ENCODE measurements around the gene ATP6V0A4. TPM values are rescaled to one million over a fixed set of nuclear protein-coding genes. Genes with fewer than 3 reads are reported as not detected.
"Not testable (repeated sequence)": the region's sequence is repeated elsewhere in the genome, so short reads cannot be mapped to it uniquely, and the experiment has no call there.

Gene ATP6V0A4
- total and polyA plus RNA-seq, 3 experiments from 2014 or later, result not detected

DNA sequence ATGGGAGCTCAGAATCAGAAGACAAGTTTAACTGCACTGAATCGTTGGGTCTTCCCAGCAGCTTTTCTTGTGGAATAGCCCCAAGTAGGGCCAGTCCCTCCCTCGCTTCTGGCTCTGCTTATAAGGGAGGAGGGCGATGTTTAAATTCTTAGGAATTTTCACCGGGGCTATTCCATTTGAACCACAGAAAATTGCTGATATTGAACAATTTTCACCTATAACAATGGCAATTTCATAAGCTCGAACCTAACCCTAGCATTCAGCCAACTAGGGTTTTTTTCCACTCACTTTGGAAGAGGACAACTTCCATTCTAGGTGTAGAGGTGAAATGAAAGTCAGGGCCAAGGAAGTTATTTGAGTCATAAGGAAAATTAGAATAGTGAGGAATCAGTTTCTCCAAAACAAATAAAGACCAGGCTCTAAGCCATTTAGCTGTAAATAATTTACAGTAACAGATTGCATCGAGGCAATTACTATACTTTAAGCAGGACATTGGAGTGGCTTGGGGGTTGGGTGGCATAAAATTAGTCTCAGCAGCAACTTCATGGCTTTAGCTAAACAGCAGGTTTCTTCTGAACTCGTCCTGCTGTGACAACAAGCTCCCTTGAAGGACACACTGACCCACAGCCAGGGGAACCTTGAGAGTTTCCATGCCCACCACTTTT lies 1.5 kb upstream of the ATP6V0A4 start:
- ChIA-PET CTCF (no interaction called here), POLR2A (no interaction called here)
- peaks cover 13 to 24% (median 19%) of the 10 kb centered on the region in 3 donors for H3K4me1 Mint-ChIP-seq
- H3K4me3 Mint-ChIP-seq, result no peak overlapping the region
- H3K9me3 Mint-ChIP-seq, result peaks cover 0 to 3% (median 0%) of the 10 kb centered on the region in 5 donors
- Histone ChIP-seq H3K4me1 (ENCODE audit: insufficient read depth, low read length) (no peaks in the 10 kb centered on the region), H3K4me3 (ENCODE audit: low read length) (no peak overlapping the region), H3K27ac (ENCODE audit: low read depth, low read length) (no peak overlapping the region), H3K27me3 (ENCODE audit: insufficient read depth, low read length, poor library complexity, severe bottlenecking) (no peaks in the 10 kb centered on the region), H3K9me3 (ENCODE audit: low read length) (no peaks in the 10 kb centered on the region), H3K36me3 (ENCODE audit: insufficient read depth, low read length) (no peaks in the 10 kb centered on the region)
- no peak overlapping the region for H3K27ac Mint-ChIP-seq
- H3K27me3 Mint-ChIP-seq, result peaks cover 8 to 11% of the 10 kb centered on the region in 2 donors
- peaks cover 0 to 4% (median 0%) of the 10 kb centered on the region in 3 donors for H3K36me3 Mint-ChIP-seq
- DNase-seq, result no peak

DNA sequence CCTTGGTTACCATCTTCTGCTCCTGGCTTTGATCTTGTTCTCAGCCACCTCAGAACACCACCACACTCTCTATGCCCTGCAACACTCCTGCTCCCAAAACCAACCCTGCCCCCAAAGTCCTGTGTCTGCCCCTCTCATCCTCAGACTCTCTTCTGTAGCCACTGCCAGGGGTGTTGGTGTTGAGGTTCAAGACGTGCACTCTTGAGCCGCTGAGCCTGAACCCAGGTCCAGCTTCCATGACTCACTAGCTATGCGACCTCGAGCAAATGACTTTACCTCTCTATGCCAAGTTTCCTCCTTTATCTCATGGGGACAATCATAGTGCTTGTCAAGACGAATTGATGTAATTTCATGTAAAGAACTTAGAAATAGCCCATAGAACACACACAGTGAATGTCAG lies 840 bp upstream of the ATP6V0A4 start:
- Mint-ChIP-seq H3K27me3 (peaks cover 5 to 8% of the 10 kb centered on the region in 2 donors), H3K9me3 (peaks cover 0 to 3% (median 0%) of the 10 kb centered on the region in 5 donors), H3K4me1 (peaks cover 13 to 24% (median 19%) of the 10 kb centered on the region in 3 donors), H3K4me3 (peak overlapping the region in 2 of 7 donors; percentile 9 to 16), H3K36me3 (peaks cover 0 to 4% (median 0%) of the 10 kb centered on the region in 3 donors), H3K27ac (peak overlapping the region in 4 of 8 donors; percentile 1 to 57 (median 28))
- no peaks in the 10 kb centered on the region for H3K27me3 ChIP-seq (ENCODE audit: insufficient read depth, low read length, poor library complexity, severe bottlenecking)
- no peaks in the 10 kb centered on the region for H3K9me3 ChIP-seq (ENCODE audit: low read length)
- no peak overlapping the region for H3K27ac ChIP-seq (ENCODE audit: low read depth, low read length)
- H3K4me3 ChIP-seq (ENCODE audit: low read length), result no peak overlapping the region
- H3K4me1 ChIP-seq (ENCODE audit: insufficient read depth, low read length), result no peaks in the 10 kb centered on the region
- no peaks in the 10 kb centered on the region for H3K36me3 ChIP-seq (ENCODE audit: insufficient read depth, low read length)
- ChIA-PET CTCF (no interaction called here), POLR2A (no interaction called here)
- DNase-seq, result no peak

DNA sequence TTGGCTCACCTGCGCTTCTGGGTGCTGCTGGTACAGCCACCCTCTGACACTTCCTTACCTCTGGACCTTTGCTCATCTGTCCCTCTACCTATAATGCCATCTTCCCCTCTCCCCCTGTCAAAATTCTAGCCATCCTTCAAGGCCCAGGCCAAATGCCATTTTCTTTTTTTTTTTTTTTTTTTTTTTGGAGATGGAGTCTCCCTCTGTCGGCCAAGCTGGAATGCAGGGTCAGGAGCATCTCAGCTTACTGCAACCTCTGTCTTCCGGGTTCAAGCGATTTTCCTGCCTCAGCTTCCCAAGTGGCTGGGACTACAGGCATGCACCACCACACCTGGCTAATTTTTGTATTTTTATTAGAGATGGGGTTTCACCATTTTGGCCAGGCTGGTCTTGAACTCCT lies 950 bp downstream of the ATP6V0A4 start:
- DNase-seq; H3K36me3 ChIP-seq (ENCODE audit: insufficient read depth, low read length); POLR2A ChIA-PET; H3K36me3 Mint-ChIP-seq; H3K9me3 Mint-ChIP-seq; H3K9me3 ChIP-seq (ENCODE audit: low read length); H3K4me1 ChIP-seq (ENCODE audit: insufficient read depth, low read length); H3K27me3 ChIP-seq (ENCODE audit: insufficient read depth, low read length, poor library complexity, severe bottlenecking); H3K27ac ChIP-seq (ENCODE audit: low read depth, low read length); H3K4me3 ChIP-seq (ENCODE audit: low read length): not testable (repeated sequence)
- H3K4me1 Mint-ChIP-seq, result peaks cover 13 to 24% (median 19%) of the 10 kb centered on the region in 3 donors
- peak overlapping the region in 1 of 8 donors; percentile 1 for H3K27ac Mint-ChIP-seq
- H3K4me3 Mint-ChIP-seq, result peak overlapping the region in 2 of 7 donors; percentile 9 to 25
- CTCF ChIA-PET, result interaction anchor here (0.6 kb wide), 1 partner anchor 472 kb away, joined by 3 read pairs; no protein-coding TSS in a partner anchor
- H3K27me3 Mint-ChIP-seq, result peaks cover 4 to 16% of the 10 kb centered on the region in 2 donors

DNA sequence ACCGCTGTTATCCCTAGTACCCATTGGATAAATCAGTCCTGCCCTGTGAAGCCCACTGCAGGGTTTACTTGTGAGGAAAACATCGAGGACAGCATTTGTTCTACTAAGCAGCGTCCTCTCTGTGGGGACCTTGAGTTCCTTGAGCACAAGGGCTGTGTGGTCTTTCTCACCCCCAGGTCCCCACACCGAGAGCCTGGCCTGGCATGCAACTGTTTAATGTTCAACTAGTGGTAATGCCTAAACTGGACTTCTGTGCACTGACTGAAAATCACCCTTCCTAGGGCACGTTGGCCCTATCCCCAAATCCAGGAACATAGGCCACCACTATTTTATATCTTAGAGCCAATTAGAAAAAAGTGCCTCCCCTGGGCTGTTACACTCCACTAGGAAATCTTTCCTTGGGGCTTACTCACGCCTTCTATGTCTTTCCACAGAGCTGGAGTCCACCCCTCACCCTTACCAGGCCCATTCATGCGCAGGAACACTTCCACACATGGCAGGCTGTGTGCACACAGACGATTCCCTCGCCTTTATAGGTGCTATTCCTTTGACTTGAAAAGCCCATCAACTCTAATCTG lies 1.9 kb downstream of the ATP6V0A4 start:
- DNase-seq, result no peak
- Mint-ChIP-seq H3K9me3 (peaks cover 0 to 3% (median 0%) of the 10 kb centered on the region in 5 donors), H3K4me1 (peaks cover 13 to 24% (median 19%) of the 10 kb centered on the region in 3 donors), H3K27me3 (peaks cover 3 to 22% of the 10 kb centered on the region in 2 donors), H3K4me3 (peak overlapping the region in 1 of 7 donors; percentile 12), H3K27ac (peak overlapping the region in 1 of 8 donors; percentile 48), H3K36me3 (peaks cover 0 to 7% (median 0%) of the 10 kb centered on the region in 3 donors)
- POLR2A ChIA-PET, result no interaction called here
- H3K9me3 ChIP-seq (ENCODE audit: low read length), result no peaks in the 10 kb centered on the region
- CTCF ChIA-PET, result no interaction called here
- H3K4me3 ChIP-seq (ENCODE audit: low read length), result no peak overlapping the region
- H3K36me3 ChIP-seq (ENCODE audit: insufficient read depth, low read length), result no peaks in the 10 kb centered on the region
- no peak overlapping the region for H3K27ac ChIP-seq (ENCODE audit: low read depth, low read length)
- H3K27me3 ChIP-seq (ENCODE audit: insufficient read depth, low read length, poor library complexity, severe bottlenecking), result no peaks in the 10 kb centered on the region
- H3K4me1 ChIP-seq (ENCODE audit: insufficient read depth, low read length), result no peaks in the 10 kb centered on the region

DNA sequence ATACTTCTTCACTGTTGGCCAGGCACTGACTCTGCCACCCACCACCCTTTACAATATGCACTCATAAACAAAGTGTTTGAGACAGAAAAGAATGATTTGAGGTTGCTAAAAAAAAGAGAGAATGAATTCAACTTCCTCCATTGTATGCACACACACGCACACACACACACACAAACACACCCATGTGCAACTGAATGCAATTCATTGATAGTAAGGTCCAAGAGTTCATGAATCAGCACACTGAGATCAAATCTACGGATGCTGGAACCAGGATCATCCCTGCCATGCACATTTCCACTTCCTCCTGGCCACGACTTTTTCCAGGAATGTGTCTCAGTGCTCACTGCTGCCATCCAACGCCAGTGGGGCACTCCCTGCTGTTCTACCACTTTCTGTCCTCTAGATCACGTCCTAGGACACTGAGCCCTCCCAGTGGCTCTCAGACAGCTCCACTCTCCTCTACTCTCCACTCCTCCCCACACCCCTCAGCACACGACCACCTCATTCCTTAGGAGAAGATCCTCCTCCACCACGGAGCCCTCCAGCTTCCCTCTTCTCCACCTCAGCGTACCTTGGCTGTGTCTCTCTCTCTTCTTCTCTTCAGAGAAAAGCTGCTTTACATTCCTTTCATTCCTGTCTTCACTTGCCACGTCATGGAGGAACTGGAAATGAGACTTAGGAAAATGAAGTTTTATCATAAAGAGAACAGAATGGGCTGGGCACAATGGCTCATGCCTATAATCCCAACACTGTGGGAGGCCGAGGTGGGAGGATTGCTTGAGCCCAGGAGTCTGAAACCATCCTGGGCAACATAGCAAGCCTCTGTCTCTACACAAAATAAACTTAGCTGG lies 12.2 kb downstream of the ATP6V0A4 start:
- Mint-ChIP-seq H3K4me1 (no peaks in the 10 kb centered on the region), H3K4me3 (no peak overlapping the region), H3K36me3 (peaks cover 0 to 18% (median 0%) of the 10 kb centered on the region in 3 donors), H3K27ac (peak overlapping the region in 1 of 8 donors; percentile 18), H3K9me3 (peaks cover 2 to 13% (median 8%) of the 10 kb centered on the region in 5 donors), H3K27me3 (peaks cover 24 to 32% of the 10 kb centered on the region in 2 donors)
- CTCF ChIA-PET, result no interaction called here
- POLR2A ChIA-PET, result no interaction called here
- H3K9me3 ChIP-seq (ENCODE audit: low read length), result no peaks in the 10 kb centered on the region
- DNase-seq, result no peak
- no peaks in the 10 kb centered on the region for H3K36me3 ChIP-seq (ENCODE audit: insufficient read depth, low read length)
- H3K4me1 ChIP-seq (ENCODE audit: insufficient read depth, low read length), result no peaks in the 10 kb centered on the region
- H3K4me3 ChIP-seq (ENCODE audit: low read length), result no peak overlapping the region
- H3K27me3 ChIP-seq (ENCODE audit: insufficient read depth, low read length, poor library complexity, severe bottlenecking), result no peaks in the 10 kb centered on the region
- H3K27ac ChIP-seq (ENCODE audit: low read depth, low read length), result no peak overlapping the region

DNA sequence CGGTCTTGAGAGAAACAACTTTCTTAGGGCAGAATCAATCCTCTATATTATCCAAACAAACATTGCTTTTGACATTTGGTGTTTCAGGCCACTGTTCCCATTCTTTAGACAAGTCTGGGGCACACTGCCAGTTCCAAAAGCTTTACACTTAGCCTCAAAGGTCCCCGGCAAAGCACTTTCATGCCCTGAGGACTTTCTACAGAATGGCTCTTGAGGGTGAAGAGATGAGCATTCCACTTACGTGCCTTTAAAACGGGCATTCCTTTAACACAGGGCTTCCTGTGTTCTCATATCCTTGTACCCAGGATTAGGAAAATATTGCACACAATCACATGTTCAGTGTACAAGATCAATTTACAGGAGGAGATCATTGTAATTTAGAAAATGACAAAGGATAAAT lies 13.3 kb downstream of the ATP6V0A4 start:
- H3K4me3 ChIP-seq (ENCODE audit: low read length), result no peak overlapping the region
- no peaks in the 10 kb centered on the region for H3K9me3 ChIP-seq (ENCODE audit: low read length)
- H3K27me3 ChIP-seq (ENCODE audit: insufficient read depth, low read length, poor library complexity, severe bottlenecking), result no peaks in the 10 kb centered on the region
- ChIA-PET CTCF (interaction anchor here (1.2 kb wide), 1 partner anchor 29 kb away, joined by 3 read pairs; no protein-coding TSS in a partner anchor), POLR2A (no interaction called here)
- Mint-ChIP-seq H3K4me1 (no peaks in the 10 kb centered on the region), H3K4me3 (no peak overlapping the region), H3K36me3 (peaks cover 0 to 19% (median 0%) of the 10 kb centered on the region in 3 donors), H3K27ac (no peak overlapping the region), H3K27me3 (peaks cover 24 to 28% of the 10 kb centered on the region in 2 donors), H3K9me3 (peaks cover 2 to 10% (median 8%) of the 10 kb centered on the region in 5 donors)
- no peaks in the 10 kb centered on the region for H3K36me3 ChIP-seq (ENCODE audit: insufficient read depth, low read length)
- H3K27ac ChIP-seq (ENCODE audit: low read depth, low read length), result no peak overlapping the region
- no peak for DNase-seq
- H3K4me1 ChIP-seq (ENCODE audit: insufficient read depth, low read length), result no peaks in the 10 kb centered on the region

DNA sequence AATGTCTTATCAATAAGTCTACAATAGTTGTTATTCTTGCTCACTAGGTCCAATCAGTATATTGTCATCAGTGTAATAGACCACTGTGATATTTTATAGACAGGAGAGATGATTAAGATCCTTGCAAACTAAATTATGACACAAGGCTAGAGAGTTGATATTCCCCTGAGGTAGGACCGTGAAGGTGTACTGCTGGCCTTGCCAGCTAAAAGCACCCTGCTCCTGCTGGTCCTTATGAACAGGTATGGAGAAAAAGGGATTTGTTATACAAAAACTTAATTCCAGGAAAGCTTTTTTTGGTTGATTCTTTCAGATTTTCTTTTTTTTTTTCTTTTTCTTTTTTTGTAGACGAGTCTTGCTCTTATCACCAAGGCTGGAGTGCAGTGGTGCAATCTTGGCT lies 17.0 kb downstream of the ATP6V0A4 start:
- ChIA-PET CTCF (no interaction called here), POLR2A (no interaction called here)
- Histone ChIP-seq H3K9me3 (ENCODE audit: low read length) (no peaks in the 10 kb centered on the region), H3K27ac (ENCODE audit: low read depth, low read length) (no peak overlapping the region), H3K27me3 (ENCODE audit: insufficient read depth, low read length, poor library complexity, severe bottlenecking) (no peaks in the 10 kb centered on the region), H3K36me3 (ENCODE audit: insufficient read depth, low read length) (no peaks in the 10 kb centered on the region), H3K4me1 (ENCODE audit: insufficient read depth, low read length) (no peaks in the 10 kb centered on the region), H3K4me3 (ENCODE audit: low read length) (no peak overlapping the region)
- peaks cover 0 to 7% (median 0%) of the 10 kb centered on the region in 5 donors for H3K9me3 Mint-ChIP-seq
- no peak for DNase-seq
- no peak overlapping the region for H3K4me3 Mint-ChIP-seq
- peaks cover 0 to 14% (median 0%) of the 10 kb centered on the region in 3 donors for H3K36me3 Mint-ChIP-seq
- H3K4me1 Mint-ChIP-seq, result no peaks in the 10 kb centered on the region
- no peak overlapping the region for H3K27ac Mint-ChIP-seq
- peaks cover 15 to 16% of the 10 kb centered on the region in 2 donors for H3K27me3 Mint-ChIP-seq
